Adrenal gland (tissue), 12 donors: Measurements from ENCODE around the gene SUB1. TPM values are rescaled to one million over a fixed set of nuclear protein-coding genes. Genes with fewer than 3 reads are reported as not detected.

Experiments
- DNase-seq, 7 donors: peaks; one replicate each; pipeline ENCODE4 v3.0.0-alpha.2; 2019 to 2020
- H3K27ac ChIP-seq, 5 donors: fragments of 200-600 bp; sonication (generic) in 4 of 5; 1 replicate in 3 of 5; 2 replicates in 2 of 5; pipeline versions ENCODE4 v1.5.1 to v1.8.0; 2016 to 2020; ENCODE audit warnings: mild to moderate bottlenecking in 1 of 5
- H3K27me3 ChIP-seq: fragments of 200-600 bp; 2 replicates; pipeline ENCODE4 v1.8.0; 2021
- H3K36me3 ChIP-seq, 2 donors: fragments of 200-600 bp; replicated peaks in 1 of 2; 1 replicate in 1 of 2; 2 replicates in 1 of 2; pipeline versions ENCODE4 v1.5.1 to v1.8.0; 2018 to 2022
- H3K4me1 ChIP-seq, 2 donors: fragments of 200-600 bp; replicated peaks in 1 of 2; 1 replicate in 1 of 2; 2 replicates in 1 of 2; pipeline versions ENCODE4 v1.5.1 to v1.8.0; 2018 to 2021
- H3K4me3 ChIP-seq, 4 donors: fragments of 200-600 bp; sonication (generic) in 3 of 4; one replicate each; pipeline ENCODE4 v1.5.1; 2016 to 2018
- H3K9me3 ChIP-seq, 3 donors: fragments of 200-600 bp; sonication (generic) in 1 of 3; replicated peaks in 1 of 3; 1 replicate in 2 of 3; 2 replicates in 1 of 3; pipeline versions ENCODE4 v1.5.1 to v1.8.0; 2016 to 2021
- CTCF ChIP-seq, 6 experiments: fragments of 450-650 bp in 4 of 6; fragments of 200-600 bp in 2 of 6; sonication (generic) in 1 of 6; IDR thresholded peaks; 1 replicate in 5 of 6; 2 replicates in 1 of 6; pipeline versions ENCODE4 v1.5.1 to v1.8.0; 2016 to 2021; ENCODE audit warnings: antibody characterized with exemption in 6 of 6, mild to moderate bottlenecking in 2 of 6, moderate library complexity in 1 of 6
- POLR2A ChIP-seq, 2 donors: fragments of 450-650 bp; IDR thresholded peaks; one replicate each; pipeline ENCODE4 v1.6.1; 2017; ENCODE audit warnings: antibody characterized with exemption in 2 of 2, mild to moderate bottlenecking in 2 of 2, moderate library complexity in 1 of 2
- WGBS, 4 donors: extraction: QIAGEN DNeasy Blood & Tissue Kit in 2 of 4; methylation state at CpG; one replicate each; pipeline versions ENCODE4 v1.1.5 to v1.1.7; 2013 to 2017; 5-methylcytosine and 5-hydroxymethylcytosine counted together
- intact Hi-C, 2 donors: fragments of 100-400 bp; cut with DNase I; formaldehyde crosslinking; loops; one replicate each; pipeline versions ENCODE4 v1.14.1 to v1.15.0; 2022 to 2023
- polyA plus RNA-seq, 3 donors: library from polyadenylated mRNA; stranded (reverse); fragments of 200-250 nt in 2 of 3; fragments of 350-450 nt in 1 of 3; fragmentation: Illumina TruSeq in 1 of 3; extraction: RNeasy Lipid Tissue Mini Kit (QIAGEN cat#74804) in 1 of 3; gene quantifications; one replicate each; pipeline ENCODE4 v1.2.3, GENCODE V29; 2013 to 2014
- total RNA-seq, 9 donors: library from RNA; depleted of rRNA in 4 of 9; stranded (reverse); fragments of >200 nt in 4 of 9; fragments of 120-200 nt in 1 of 9; fragmentation: NEBNext Ultra II Directional in 1 of 9; extraction: Animal tissue kit (Norgen Biotek cat#: 25700) in 1 of 9; gene quantifications; one replicate each; pipeline versions ENCODE4 v1.1.0 to v1.2.4, GENCODE V29; 2013 to 2023
- donor health status: healthy with polysubstance abuse.
- donor health status: Bipolar disorder and iron deficiency.
- donor health status: DM: yes; HTN: yes; CAD: no.
- donor health status: DM: no; HTN: no; CAD: no.
- donor health status: DM: no; HTN: no; CAD: no.
- donor health status: DM: yes; HTN: yes; CAD: no.

Gene SUB1
- total and polyA plus RNA-seq, 12 donors: 48.1 to 439 (median 166) TPM

- no peak overlapping the region for H3K4me3 ChIP-seq
- no peaks in the 10 kb centered on the region for H3K36me3 ChIP-seq
- H3K9me3 ChIP-seq: no peaks in the 10 kb centered on the region
- no peaks in the 10 kb centered on the region for H3K4me1 ChIP-seq
- intact Hi-C loops: no loop called here
- TF ChIP-seq POLR2A (IDR thresholded peaks at IDR 0.05) (no peak), CTCF (IDR thresholded peaks at IDR 0.05) (no peak)
- H3K27ac ChIP-seq: no peak overlapping the region
- WGBS, 4 donors: 78 to 90% (median 86%) methylated on average over 2 of the region's 2 CpGs
- no peaks in the 10 kb centered on the region for H3K27me3 ChIP-seq
- DNase-seq: no peak
Observed at GRCh38 chr5:32562056-32562455, 23.3 kb upstream of the SUB1 start.

- TF ChIP-seq CTCF (IDR thresholded peaks at IDR 0.05) (no peak), POLR2A (IDR thresholded peaks at IDR 0.05) (no peak)
- DNase-seq: no peak
- no peak overlapping the region for H3K27ac ChIP-seq
- H3K4me3 ChIP-seq: no peak overlapping the region
- no peaks in the 10 kb centered on the region for H3K36me3 ChIP-seq
- no peaks in the 10 kb centered on the region for H3K9me3 ChIP-seq
- no peaks in the 10 kb centered on the region for H3K27me3 ChIP-seq
- H3K4me1 ChIP-seq: no peaks in the 10 kb centered on the region
- intact Hi-C loops: no loop called here
Observed at GRCh38 chr5:32562843-32563242, 22.5 kb upstream of the SUB1 start.

- Histone ChIP-seq H3K27me3 (no peaks in the 10 kb centered on the region), H3K4me3 (no peak overlapping the region), H3K27ac (no peak overlapping the region), H3K9me3 (no peaks in the 10 kb centered on the region), H3K36me3 (no peaks in the 10 kb centered on the region), H3K4me1 (no peaks in the 10 kb centered on the region)
- intact Hi-C loops: no loop called here
- WGBS, 4 donors: 85 to 96% (median 93%) methylated on average over 2 of the region's 2 CpGs
- DNase-seq: no peak
- no peak for TF ChIP-seq POLR2A (IDR thresholded peaks at IDR 0.05)
- TF ChIP-seq CTCF (IDR thresholded peaks at IDR 0.05): no peak
Observed at GRCh38 chr5:32563614-32564013, 21.7 kb upstream of the SUB1 start.

GRCh38 chr5:32565145-32565544, 20.2 kb upstream of the SUB1 start:
- intact Hi-C loops: no loop called here
- Histone ChIP-seq H3K27ac (no peak overlapping the region), H3K9me3 (no peaks in the 10 kb centered on the region), H3K36me3 (no peaks in the 10 kb centered on the region), H3K4me3 (no peak overlapping the region), H3K27me3 (no peaks in the 10 kb centered on the region), H3K4me1 (no peaks in the 10 kb centered on the region)
- TF ChIP-seq CTCF (IDR thresholded peaks at IDR 0.05) (no peak), POLR2A (IDR thresholded peaks at IDR 0.05) (no peak)
- DNase-seq: no peak
- 55 to 65% (median 60%) methylated on average over 1 of the region's 1 CpG for WGBS, 4 donors
